Smooth muscle cell (in vitro differentiated cells): ENCODE measurements around the gene PRRT2. TPM values are rescaled to one million over a fixed set of nuclear protein-coding genes. Genes with fewer than 3 reads are reported as not detected.
"Not testable (repeated sequence)": the region's sequence is repeated elsewhere in the genome, so short reads cannot be mapped to it uniquely, and the experiment has no call there.

Source experiments
- DNase-seq: peaks from one replicate; lab custom pipeline; 2025; ENCODE audit not compliant: unreplicated experiment; lab: John Stamatoyannopoulos, UW
- H2AFZ ChIP-seq: fragments of 200-600 bp; sonication (generic); 2 replicates; pipeline ENCODE4 v1.6.0; 2016; ENCODE audit warnings: antibody characterized with exemption, low read depth, mild to moderate bottlenecking
- H3F3A ChIP-seq: fragments of 200-600 bp; sonication (generic); 2 replicates; pipeline ENCODE4 v1.6.0; 2017; ENCODE audit warnings: antibody characterized with exemption, low read depth
- H3K27ac ChIP-seq: fragments of 200-600 bp; sonication (generic); 2 replicates; pipeline ENCODE4 v1.5.1; 2016; ENCODE audit warnings: low read depth, mild to moderate bottlenecking
- H3K27me3 ChIP-seq: fragments of 200-600 bp; sonication (generic); 2 replicates; pipeline ENCODE4 v1.6.1; 2016; ENCODE audit warnings: low read depth, mild to moderate bottlenecking
- H3K36me3 ChIP-seq: fragments of 200-600 bp; sonication (generic); 2 replicates; pipeline ENCODE4 v1.5.1; 2016; ENCODE audit warnings: low read depth
- H3K4me1 ChIP-seq: fragments of 200-600 bp; sonication (generic); 2 replicates; pipeline ENCODE4 v1.5.1; 2016; ENCODE audit warnings: low read depth
- H3K4me2 ChIP-seq: fragments of 200-600 bp; sonication (generic); 2 replicates; pipeline ENCODE4 v1.6.0; 2016; ENCODE audit warnings: mild to moderate bottlenecking
- H3K4me3 ChIP-seq: fragments of 200-600 bp; sonication (generic); 2 replicates; pipeline ENCODE4 v1.5.1; 2016; ENCODE audit warnings: mild to moderate bottlenecking
- H3K79me2 ChIP-seq: fragments of 200-600 bp; sonication (generic); 2 replicates; pipeline ENCODE4 v1.6.0; 2016; ENCODE audit warnings: low read depth, mild to moderate bottlenecking
- H3K9ac ChIP-seq: fragments of 200-600 bp; sonication (generic); 2 replicates; pipeline ENCODE4 v1.6.0; 2016; ENCODE audit warnings: low read depth
- H3K9me3 ChIP-seq: fragments of 200-600 bp; sonication (generic); replicated peaks from 2 replicates; pipeline ENCODE4 v1.5.1; 2016; ENCODE audit warnings: low read depth
- H4K20me1 ChIP-seq: fragments of 200-600 bp; sonication (generic); 2 replicates; pipeline ENCODE4 v1.6.0; 2016; ENCODE audit warnings: low read depth
- WGBS: methylation state at CpG from one replicate; pipeline ENCODE4 v1.1.7; 2016; ENCODE audit warnings: low lambda C conversion rate; 5-methylcytosine and 5-hydroxymethylcytosine counted together
- polyA plus RNA-seq: library from polyadenylated mRNA; unstranded; fragments of >200 nt; fragmentation: Nextera tagmentation; extraction: Ambion mirVana; gene quantifications from 2 replicates; pipeline ENCODE4 v1.2.1, GENCODE V29; 2016
- total RNA-seq: library from RNA; depleted of rRNA; stranded (reverse); fragments of >200 nt; gene quantifications from 2 replicates; pipeline ENCODE4 v1.2.3, GENCODE V29; 2014
- TF ChIP-seq, protein P1 (sequence below): fragments of 200-600 bp; sonication (generic); IDR thresholded peaks from 2 replicates; pipeline ENCODE4 v1.5.1; 2017; ENCODE audit warnings: borderline replicate concordance, mild to moderate bottlenecking, antibody characterized with exemption; ENCODE audit not compliant: insufficient read depth, poor library complexity, severe bottlenecking

Gene PRRT2
- total and polyA plus RNA-seq, 2 experiments from 2014 or later = 12.2 TPM

GRCh38 chr16:29766571-29766970, 45.4 kb upstream of the PRRT2 start:
- Histone ChIP-seq H3K79me2 (no peaks in the 10 kb centered on the region), H3K4me1 (no peaks in the 10 kb centered on the region), H3K9me3 (no peaks in the 10 kb centered on the region), H3K27ac (no peak overlapping the region), H3K4me3 (no peak overlapping the region), H3K27me3 (no peaks in the 10 kb centered on the region), H3K36me3 (no peaks in the 10 kb centered on the region), H3K4me2 (no peak overlapping the region), H2AFZ (no peak overlapping the region), H3K9ac (no peak overlapping the region), H3F3A (no peaks in the 10 kb centered on the region), H4K20me1 (no peaks in the 10 kb centered on the region)
- DNase-seq = no peak
- TF ChIP-seq, protein P1, sequence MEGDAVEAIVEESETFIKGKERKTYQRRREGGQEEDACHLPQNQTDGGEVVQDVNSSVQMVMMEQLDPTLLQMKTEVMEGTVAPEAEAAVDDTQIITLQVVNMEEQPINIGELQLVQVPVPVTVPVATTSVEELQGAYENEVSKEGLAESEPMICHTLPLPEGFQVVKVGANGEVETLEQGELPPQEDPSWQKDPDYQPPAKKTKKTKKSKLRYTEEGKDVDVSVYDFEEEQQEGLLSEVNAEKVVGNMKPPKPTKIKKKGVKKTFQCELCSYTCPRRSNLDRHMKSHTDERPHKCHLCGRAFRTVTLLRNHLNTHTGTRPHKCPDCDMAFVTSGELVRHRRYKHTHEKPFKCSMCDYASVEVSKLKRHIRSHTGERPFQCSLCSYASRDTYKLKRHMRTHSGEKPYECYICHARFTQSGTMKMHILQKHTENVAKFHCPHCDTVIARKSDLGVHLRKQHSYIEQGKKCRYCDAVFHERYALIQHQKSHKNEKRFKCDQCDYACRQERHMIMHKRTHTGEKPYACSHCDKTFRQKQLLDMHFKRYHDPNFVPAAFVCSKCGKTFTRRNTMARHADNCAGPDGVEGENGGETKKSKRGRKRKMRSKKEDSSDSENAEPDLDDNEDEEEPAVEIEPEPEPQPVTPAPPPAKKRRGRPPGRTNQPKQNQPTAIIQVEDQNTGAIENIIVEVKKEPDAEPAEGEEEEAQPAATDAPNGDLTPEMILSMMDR = no peak
- WGBS = 93% methylated on average over 3 of the region's 3 CpGs

DNA sequence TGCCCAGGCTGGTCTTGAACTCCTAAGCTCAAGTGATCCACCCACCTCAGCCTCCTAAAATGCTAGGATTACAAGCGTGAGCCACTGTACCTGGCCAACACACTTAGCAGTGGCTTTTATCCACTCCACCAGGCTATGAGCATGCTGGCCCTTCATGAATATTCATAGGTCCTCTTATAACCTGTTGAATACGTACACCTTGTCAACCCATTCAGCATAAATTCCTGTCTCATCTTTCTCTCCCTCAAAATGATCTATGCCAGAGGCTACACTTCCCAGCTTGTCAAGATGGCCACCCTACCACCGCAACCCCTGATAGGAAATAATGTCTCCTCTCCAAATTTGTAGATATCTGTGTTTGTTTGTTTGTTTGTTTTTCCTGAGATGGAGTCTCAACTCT, 44.9 kb upstream of the PRRT2 start:
- Histone ChIP-seq H3K36me3 (no peaks in the 10 kb centered on the region), H3K9ac (no peak overlapping the region), H4K20me1 (no peaks in the 10 kb centered on the region), H3K79me2 (no peaks in the 10 kb centered on the region), H3K4me1 (no peaks in the 10 kb centered on the region), H3K4me2 (no peak overlapping the region), H3K27me3 (no peaks in the 10 kb centered on the region), H3K27ac (no peak overlapping the region), H2AFZ (no peak overlapping the region), H3K9me3 (no peaks in the 10 kb centered on the region), H3K4me3 (no peak overlapping the region), H3F3A (no peaks in the 10 kb centered on the region)
- DNase-seq = no peak
- WGBS = 88% methylated on average over 3 of the region's 3 CpGs
- TF ChIP-seq, protein P1 = no peak

- Histone ChIP-seq H4K20me1 (no peaks in the 10 kb centered on the region), H3K79me2 (no peaks in the 10 kb centered on the region), H3K27me3 (no peaks in the 10 kb centered on the region), H3K4me2 (no peak overlapping the region), H3K4me3 (no peak overlapping the region), H3K27ac (no peak overlapping the region), H3F3A (no peaks in the 10 kb centered on the region), H3K9ac (no peak overlapping the region), H2AFZ (no peak overlapping the region), H3K9me3 (no peaks in the 10 kb centered on the region), H3K36me3 (no peaks in the 10 kb centered on the region), H3K4me1 (no peaks in the 10 kb centered on the region)
- TF ChIP-seq, protein P1 = no peak
- DNase-seq = no peak
- WGBS = 89% methylated on average over 2 of the region's 2 CpGs
Measured at GRCh38 chr16:29769507-29769906, 42.5 kb upstream of the PRRT2 start.

GRCh38 chr16:29770250-29770929, 41.6 kb upstream of the PRRT2 start:
- no peak overlapping the region for H3K9ac ChIP-seq
- no peak overlapping the region for H3K4me2 ChIP-seq
- H3K4me1 ChIP-seq = no peaks in the 10 kb centered on the region
- no peak overlapping the region for H3K27ac ChIP-seq
- H3K36me3 ChIP-seq = no peaks in the 10 kb centered on the region
- H3K4me3 ChIP-seq = no peak overlapping the region
- WGBS = 86% methylated on average over 7 of the region's 7 CpGs
- no peaks in the 10 kb centered on the region for H4K20me1 ChIP-seq
- H2AFZ ChIP-seq = no peak overlapping the region
- DNase-seq = no peak
- no peaks in the 10 kb centered on the region for H3K9me3 ChIP-seq
- TF ChIP-seq, protein P1 = no peak
- H3F3A ChIP-seq = no peaks in the 10 kb centered on the region
- H3K79me2 ChIP-seq = no peaks in the 10 kb centered on the region
- no peaks in the 10 kb centered on the region for H3K27me3 ChIP-seq

- not testable (repeated sequence) for DNase-seq, H3F3A ChIP-seq, H2AFZ ChIP-seq, H3K79me2 ChIP-seq, H3K4me2 ChIP-seq, H3K36me3 ChIP-seq, H3K27me3 ChIP-seq, H3K4me1 ChIP-seq, H4K20me1 ChIP-seq, H3K9me3 ChIP-seq, H3K9ac ChIP-seq, H3K4me3 ChIP-seq, H3K27ac ChIP-seq
- 88% methylated on average over 7 of the region's 7 CpGs for WGBS
Measured at GRCh38 chr16:29772330-29772729, 39.7 kb upstream of the PRRT2 start.
